IMR-90 (cell line): ENCODE data around the gene FRMD3. TPM values are rescaled to one million over a fixed set of nuclear protein-coding genes. Genes with fewer than 3 reads are reported as not detected.

Experiments used
- ATAC-seq: fragments of 200-7000 bp; cut with Tn5 transposase; 2 replicates; pipeline ENCODE4 v1.9.1; 2020; ENCODE audit warnings: low read depth, mild to moderate bottlenecking, moderate library complexity
- BruUV-seq: library from RNA; stranded (reverse); fragments of 400-500 nt; replicated peaks from 2 replicates; lab custom pipeline; 2021; lab: Mats Ljungman, UMichigan
- CTCF ChIA-PET: fragments of 300-600 bp; formaldehyde crosslinking; extraction: SDS; loops from one replicate; lab custom pipeline; 2021; ENCODE audit warnings: antibody characterized with exemption; lab: Yijun Ruan, JAX
- POLR2A ChIA-PET: fragments of 300-600 bp; sonication (Branson Sonifier 250); formaldehyde crosslinking; loops from one replicate; lab custom pipeline; 2022; ENCODE audit warnings: antibody characterized with exemption; ENCODE audit not compliant: unreplicated experiment; lab: Charles Lee
- DNase-seq: peaks from one replicate; pipeline ENCODE4 v3.0.0; 2013
- H2AFZ ChIP-seq: replicated peaks from 2 replicates; pipeline ENCODE3; 2013; ENCODE audit warnings: low read length, mild to moderate bottlenecking; ENCODE audit not compliant: poor library complexity
- H2AK5ac ChIP-seq: 2 replicates; pipeline ENCODE4 v1.6.1; 2013; ENCODE audit warnings: low read depth, low read length, inconsistent platforms
- H2AK9ac ChIP-seq: replicated peaks from 2 replicates; pipeline ENCODE3; 2013; ENCODE audit warnings: mild to moderate bottlenecking, low read depth, low read length, moderate library complexity; ENCODE audit not compliant: poor library complexity
- H2BK120ac ChIP-seq: 2 replicates; pipeline ENCODE4 v1.6.1; 2013; ENCODE audit warnings: low read depth, low read length, inconsistent platforms
- H2BK15ac ChIP-seq: 3 replicates; pipeline ENCODE4 v1.6.1; 2013; ENCODE audit warnings: low read depth, low read length, inconsistent platforms
- H2BK20ac ChIP-seq: 2 replicates; pipeline ENCODE4 v1.6.1; 2013; ENCODE audit warnings: low read depth, mild to moderate bottlenecking, inconsistent platforms, low read length, moderate library complexity
- H2BK5ac ChIP-seq: 2 replicates; pipeline ENCODE4 v1.6.1; 2013; ENCODE audit warnings: mild to moderate bottlenecking, low read depth, low read length, inconsistent platforms; ENCODE audit not compliant: poor library complexity, severe bottlenecking
- H3K14ac ChIP-seq: replicated peaks from 2 replicates; pipeline ENCODE4 v1.6.1; 2013; ENCODE audit warnings: low read depth, low read length, inconsistent platforms
- H3K18ac ChIP-seq: 2 replicates; pipeline ENCODE4 v1.6.1; 2013; ENCODE audit warnings: low read depth, low read length, control low read depth
- H3K23ac ChIP-seq: 2 replicates; pipeline ENCODE4 v1.6.1; 2013; ENCODE audit warnings: low read depth, low read length, inconsistent platforms
- H3K27ac ChIP-seq: 2 replicates; pipeline ENCODE4 v1.5.1; 2013; ENCODE audit warnings: mild to moderate bottlenecking, control low read depth, low read length; ENCODE audit not compliant: insufficient read depth
- H3K27me3 ChIP-seq: 2 replicates; pipeline ENCODE4 v1.6.1; 2013; ENCODE audit warnings: low read length; ENCODE audit not compliant: control insufficient read depth, insufficient read depth
- H3K36me3 ChIP-seq: 2 replicates; pipeline ENCODE4 v1.6.1; 2013; ENCODE audit warnings: low read length, mixed read lengths; ENCODE audit not compliant: control insufficient read depth, insufficient read depth
- H3K4ac ChIP-seq: 2 replicates; pipeline ENCODE4 v1.6.1; 2013; ENCODE audit warnings: low read depth, low read length, inconsistent platforms
- H3K4me1 ChIP-seq: 2 replicates; pipeline ENCODE4 v1.6.1; 2013; ENCODE audit warnings: low read length, mixed read lengths; ENCODE audit not compliant: control insufficient read depth, insufficient read depth
- H3K4me2 ChIP-seq: 2 replicates; pipeline ENCODE4 v1.6.1; 2013; ENCODE audit warnings: low read depth, mild to moderate bottlenecking, control low read depth, low read length, moderate library complexity
- H3K4me3 ChIP-seq: 2 replicates; pipeline ENCODE4 v1.5.1; 2013; ENCODE audit warnings: low read depth, mild to moderate bottlenecking, control low read depth, low read length, moderate library complexity; ENCODE audit not compliant: insufficient read depth
- H3K56ac ChIP-seq: 2 replicates; pipeline ENCODE4 v1.6.1; 2013; ENCODE audit warnings: low read length, inconsistent platforms; ENCODE audit not compliant: insufficient read depth; ENCODE audit errors: extremely low read depth
- H3K79me1 ChIP-seq, 2 experiments: 2 replicates each; pipeline ENCODE4 v1.6.1; 2013; ENCODE audit warnings: low read length in 2 of 2, inconsistent platforms in 1 of 2, low read depth in 1 of 2
- H3K9ac ChIP-seq: 2 replicates; pipeline ENCODE4 v1.6.1; 2013; ENCODE audit warnings: low read depth, low read length, control low read depth
- H3K9me1 ChIP-seq: 2 replicates; pipeline ENCODE4 v1.6.1; 2013; ENCODE audit warnings: low read length, inconsistent platforms; ENCODE audit not compliant: insufficient read depth
- H3K9me3 ChIP-seq: 2 replicates; pipeline ENCODE4 v1.6.1; 2013; ENCODE audit warnings: low read length; ENCODE audit not compliant: control insufficient read depth, insufficient read depth
- H4K20me1 ChIP-seq: 2 replicates; pipeline ENCODE4 v1.6.1; 2013; ENCODE audit warnings: low read length, inconsistent platforms; ENCODE audit not compliant: insufficient read depth
- H4K5ac ChIP-seq: 2 replicates; pipeline ENCODE4 v1.6.1; 2013; ENCODE audit warnings: mild to moderate bottlenecking, low read depth, low read length, control low read depth
- H4K8ac ChIP-seq, 2 experiments: 2 replicates each; pipeline ENCODE4 v1.6.1; 2013; ENCODE audit warnings: low read depth in 2 of 2, low read length in 2 of 2, control low read depth in 1 of 2, inconsistent platforms in 1 of 2
- H4K91ac ChIP-seq: 2 replicates; pipeline ENCODE4 v1.6.1; 2013; ENCODE audit warnings: low read depth, low read length, inconsistent platforms; ENCODE audit not compliant: insufficient read depth
- RAD21 ChIP-seq: IDR thresholded peaks from 2 replicates; pipeline ENCODE4 v1.6.1; 2012; ENCODE audit warnings: low read length, improper control_type of control experiment
- RCOR1 ChIP-seq: IDR thresholded peaks from 2 replicates; pipeline ENCODE4 v1.6.1; 2012; ENCODE audit warnings: mild to moderate bottlenecking, low read length, improper control_type of control experiment; ENCODE audit not compliant: insufficient replicate concordance
- WGBS, 2 experiments: methylation state at CpG; one replicate each; pipeline versions ENCODE4 v1.1.5 to v1.1.7; 2013; ENCODE audit warnings: missing lambda C conversion rate in 2 of 2; ENCODE audit not compliant: insufficient read length in 1 of 2; ENCODE audit errors: extremely low coverage in 2 of 2; 5-methylcytosine and 5-hydroxymethylcytosine counted together
- dilution Hi-C: fragments of 300-500 bp; cut with HindIII; formaldehyde crosslinking; loops from one replicate; pipeline ENCODE4 v1.14.3; 2018; ENCODE audit warnings: low sequenced_read_pairs; ENCODE audit not compliant: unreplicated experiment
- in situ Hi-C: fragments of 300-500 bp; cut with MboI; formaldehyde crosslinking; loops from 3 replicates; pipeline ENCODE4 v1.14.3; 2019; ENCODE audit warnings: low sequenced_read_pairs, inconsistent platforms, mixed read lengths
- intact Hi-C: fragments of 100-400 bp; cut with micrococcal nuclease; formaldehyde crosslinking; loops from 2 replicates; pipeline ENCODE4 v1.10.0; 2022
- polyA plus RNA-seq, 3 experiments: library from polyadenylated mRNA; depleted of rRNA; stranded (reverse); fragments of >200 nt; gene quantifications; 2 replicates each; pipeline ENCODE4 v1.2.3, GENCODE V29; 2012; ENCODE audit warnings: low replicate concordance in 1 of 3
- total RNA-seq: library from RNA; depleted of rRNA; stranded (reverse); fragments of >200 nt; gene quantifications from 2 replicates; pipeline ENCODE4 v1.2.3, GENCODE V29; 2012

The FRMD3 gene
- total and polyA plus RNA-seq, 2 of the 4 experiments (the other 2 are of a cell fraction): 0.02 to 0.18 TPM

- Histone ChIP-seq H3K23ac (no peak overlapping the region), H4K91ac (no peak overlapping the region), H2BK20ac (no peak overlapping the region), H4K8ac (no peak overlapping the region), H2AK5ac (no peak overlapping the region), H3K9me3 (peaks cover under 1% of the 10 kb centered on the region; the same call in 1 of the 2 replicates), H3K27ac (no peak overlapping the region), H3K4ac (no peak overlapping the region), H2BK5ac (no peak overlapping the region), H4K20me1 (no peaks in the 10 kb centered on the region), H4K5ac (no peak overlapping the region), H2BK15ac (no peak overlapping the region), H3K27me3 (no peaks in the 10 kb centered on the region), H3K4me2 (no peak overlapping the region), H3K18ac (no peak overlapping the region), H3K4me3 (no peak overlapping the region), H3K36me3 (no peaks in the 10 kb centered on the region), H2BK120ac (no peak overlapping the region), H3K9me1 (no peaks in the 10 kb centered on the region), H2AFZ (no peak overlapping the region), H2AK9ac (no peak overlapping the region), H3K79me1 (no peaks in the 10 kb centered on the region), H3K9ac (no peak overlapping the region), H3K4me1 (no peaks in the 10 kb centered on the region), H3K56ac (no peak overlapping the region), H3K14ac (no peak overlapping the region)
- ATAC-seq (no peak), DNase-seq (no peak)
- in situ Hi-C loops: no loop called here
- POLR2A ChIA-PET: no interaction called here
- intact Hi-C loops: no loop called here
- TF ChIP-seq RCOR1 (no peak), RAD21 (no peak)
- WGBS, 2 experiments: no CpG with 5 or more reads among the region's 2 CpGs
- BruUV-seq: no TSS peak
- dilution Hi-C loops: no loop called here
- CTCF ChIA-PET: no interaction called here
Measured at GRCh38 chr9:83367326-83367725, 170.9 kb downstream of the FRMD3 start.
